AG04450 (cell line): ENCODE measurements around the gene ZFP36. TPM values are rescaled to one million over a fixed set of nuclear protein-coding genes. Genes with fewer than 3 reads are reported as not detected.
"Not testable (repeated sequence)": the region's sequence is repeated elsewhere in the genome, so short reads cannot be mapped to it uniquely, and the experiment has no call there.

ENCODE experiments used
- CTCF ChIA-PET: fragments of 300-600, 350-600 bp; formaldehyde crosslinking; extraction: SDS; loops from one replicate; lab custom pipeline; 2022; ENCODE audit warnings: antibody characterized with exemption, inconsistent platforms; lab: Charles Lee
- POLR2A ChIA-PET: fragments of 350-600 bp; formaldehyde crosslinking; extraction: SDS; loops from one replicate; lab custom pipeline; 2021; ENCODE audit warnings: antibody characterized with exemption, inconsistent platforms; lab: Yijun Ruan, JAX
- DNase-seq: peaks from one replicate; pipeline ENCODE4 v3.0.0-alpha.2; 2011; ENCODE audit warnings: low read depth, low spot score
- H3K27ac ChIP-seq: one replicate; pipeline ENCODE4 v1.5.1; 2012; ENCODE audit warnings: low read depth, low read length, control low read depth
- H3K27me3 ChIP-seq: one replicate; pipeline ENCODE4 v1.6.0; 2012; ENCODE audit warnings: low read length; ENCODE audit not compliant: control insufficient read depth, insufficient read depth
- H3K4me3 ChIP-seq: 2 replicates; pipeline ENCODE4 v1.5.1; 2011; ENCODE audit warnings: mild to moderate bottlenecking, low read depth, low read length, control low read depth
- H3K9me3 ChIP-seq: 2 replicates; pipeline ENCODE4 v1.5.1; 2012; ENCODE audit warnings: low read length; ENCODE audit not compliant: control insufficient read depth, insufficient read depth
- CTCF ChIP-seq: IDR thresholded peaks from 2 replicates; pipeline ENCODE4 v1.5.1; 2011; ENCODE audit warnings: low read depth, low read length, control low read depth, inconsistent platforms
- polyA plus RNA-seq: library from polyadenylated mRNA; depleted of rRNA; stranded (reverse); fragments of >200 nt; gene quantifications from 2 replicates; pipeline ENCODE4 v1.2.3, GENCODE V29; 2011; rRNA removed
- small RNA-seq: library from RNA; depleted of rRNA; stranded (forward); fragments of <200 nt; gene quantifications from one replicate; pipeline ENCODE3, GENCODE V24; 2012; ENCODE audit warnings: low read depth; ENCODE audit not compliant: insufficient read length

The ZFP36 gene
- polyA plus RNA-seq, 1 experiment: 4.1 TPM

GRCh38 chr19:39449116-39449797 is 42.6 kb downstream of the ZFP36 start:
- ChIA-PET POLR2A (no interaction called here), CTCF (interaction anchor here (0.5 kb wide), 1 partner anchor 26 kb away, joined by 3 read pairs; no protein-coding TSS in a partner anchor)
- no peaks in the 10 kb centered on the region for H3K27me3 ChIP-seq
- H3K9me3 ChIP-seq: no peaks in the 10 kb centered on the region; the same call in 1 of the 2 replicates
- H3K27ac ChIP-seq: no peak overlapping the region
- no peak for DNase-seq
- TF ChIP-seq CTCF: no peak
- H3K4me3 ChIP-seq: no peak overlapping the region

- H3K9me3 ChIP-seq, H3K27ac ChIP-seq, H3K27me3 ChIP-seq, CTCF ChIA-PET, H3K4me3 ChIP-seq, DNase-seq, POLR2A ChIA-PET: not testable (repeated sequence)
Observed at GRCh38 chr19:39451257-39451656, 44.6 kb downstream of the ZFP36 start.

Small RNA genes lying within 50 kb of the gene (small RNA-seq; reads per million reads assigned to genes)
- gene MIR4530 (not detected), gene RN7SL566P (not detected)

Other genes starting within 250 kb of the ZFP36 start
- not detected in 2 replicates for gene NCCRP1, start 209.9 kb upstream of the ZFP36 start, polyA plus RNA-seq
- gene SYCN, start 202.6 kb upstream of the ZFP36 start, polyA plus RNA-seq: not detected in 2 replicates
- not detected in 2 replicates for gene IFNL3, start 161.8 kb upstream of the ZFP36 start, polyA plus RNA-seq
- gene IFNL4, start 158.0 kb upstream of the ZFP36 start, polyA plus RNA-seq: not detected in 2 replicates
- not detected in 2 replicates for gene IFNL2, start 138.5 kb upstream of the ZFP36 start, polyA plus RNA-seq
- not detected in 2 replicates for gene IFNL1, start 110.4 kb upstream of the ZFP36 start, polyA plus RNA-seq
- gene LRFN1, start 86.0 kb upstream of the ZFP36 start, polyA plus RNA-seq: 0.15 and 0.16 TPM in 2 replicates
- gene GMFG, start 70.8 kb upstream of the ZFP36 start, polyA plus RNA-seq: 0.17 and 0.26 TPM in 2 replicates
- 33.4 and 47.3 TPM in 2 replicates for gene SAMD4B, start 64.4 kb upstream of the ZFP36 start, polyA plus RNA-seq
- gene PAF1, start 15.7 kb upstream of the ZFP36 start, polyA plus RNA-seq: 51.9 and 60.5 TPM in 2 replicates
- gene MED29, start 15.5 kb upstream of the ZFP36 start, polyA plus RNA-seq: 28.0 and 29.9 TPM in 2 replicates
- gene PLEKHG2, start 5.8 kb downstream of the ZFP36 start, polyA plus RNA-seq: 12.3 and 19.1 TPM in 2 replicates
- gene RPS16, start 29.1 kb downstream of the ZFP36 start, polyA plus RNA-seq: 1,488 and 2,094 TPM in 2 replicates
- gene SUPT5H, start 38.7 kb downstream of the ZFP36 start, polyA plus RNA-seq: 75.3 and 78.0 TPM in 2 replicates
- gene TIMM50, start 74.0 kb downstream of the ZFP36 start, polyA plus RNA-seq: 58.9 and 75.0 TPM in 2 replicates
- 0.47 and 0.58 TPM in 2 replicates for gene DLL3, start 92.1 kb downstream of the ZFP36 start, polyA plus RNA-seq
- gene SELENOV, start 108.3 kb downstream of the ZFP36 start, polyA plus RNA-seq: not detected in 2 replicates
- 2.3 and 3.1 TPM in 2 replicates for gene EID2B, start 126.0 kb downstream of the ZFP36 start, polyA plus RNA-seq
- 11.3 and 11.5 TPM in 2 replicates for gene EID2, start 133.3 kb downstream of the ZFP36 start, polyA plus RNA-seq
- not detected in 2 replicates for gene LGALS13, start 195.7 kb downstream of the ZFP36 start, polyA plus RNA-seq
- gene LGALS16, start 249.1 kb downstream of the ZFP36 start, polyA plus RNA-seq: not detected in 2 replicates